Measurements from ENCODE around the gene SULT1A2.
"Not testable (repeated sequence)": the region's sequence is repeated elsewhere in the genome, so short reads cannot be mapped to it uniquely, and the experiment has no call there.

SULT1A2 gene

DNA sequence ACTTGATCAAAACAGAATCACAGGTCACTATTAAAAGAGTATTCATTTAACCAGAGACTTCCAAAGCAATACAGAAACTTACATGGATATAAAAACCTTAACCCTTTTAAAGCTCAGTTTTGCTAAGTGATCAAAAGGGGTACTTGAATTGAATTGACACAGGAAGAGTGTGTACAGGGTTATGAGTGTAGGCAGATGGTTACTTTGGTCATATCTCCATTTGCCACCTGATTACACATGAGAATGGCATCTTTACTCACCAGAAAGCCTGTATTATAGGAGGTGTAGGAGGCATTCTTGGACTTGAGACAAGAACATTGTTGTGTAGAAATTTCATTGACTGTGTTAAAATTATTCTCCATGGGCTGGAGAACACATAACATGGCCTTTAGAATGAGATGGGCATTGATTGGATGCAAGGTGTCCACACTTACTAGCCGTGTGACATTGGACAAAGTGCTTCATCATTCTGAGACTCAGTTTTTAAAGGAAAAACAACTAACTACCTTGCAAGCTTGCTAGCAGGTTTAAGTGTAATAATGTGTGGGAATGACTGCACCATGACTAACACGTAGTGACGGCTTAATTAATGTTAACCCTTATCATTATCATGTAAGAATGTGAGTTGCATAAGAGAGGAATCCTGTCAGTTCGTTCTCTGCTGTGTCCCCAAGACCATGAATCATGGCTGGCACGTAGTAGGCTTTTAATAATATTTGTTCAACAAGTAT lies 39.4 kb upstream of the SULT1A2 start:
- WGBS (ENCODE audit: extremely low coverage, insufficient coverage, insufficient read length): no CpG with 5 or more reads among the region's 5 CpGs

DNA sequence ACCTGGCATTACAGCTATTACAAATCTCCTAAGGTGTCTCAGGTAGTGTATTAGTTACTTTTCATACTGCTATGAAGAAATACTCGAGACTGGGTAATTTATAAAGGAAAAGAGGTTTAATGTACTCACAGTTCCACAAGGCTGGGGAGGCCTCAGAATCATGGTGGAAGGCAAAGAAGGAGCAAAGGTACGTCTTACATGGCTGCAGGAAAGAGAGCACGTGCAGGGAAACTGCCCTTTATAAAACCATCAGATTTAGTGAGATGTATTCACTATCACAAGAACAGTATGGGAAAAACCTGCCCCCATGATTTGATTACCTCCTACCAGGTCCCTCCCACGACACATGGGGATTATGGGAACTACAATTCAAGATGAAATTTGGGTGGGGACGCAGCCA lies 34.1 kb upstream of the SULT1A2 start:
- not testable (repeated sequence) for H3K36me3 ChIP-seq (ENCODE audit: control insufficient read depth in 1 of 2, insufficient read depth in 2 of 2, low read length in 2 of 2); H2AK5ac ChIP-seq (ENCODE audit: low read length); H4K8ac ChIP-seq (ENCODE audit: low read depth, low read length); H2BK120ac ChIP-seq (ENCODE audit: insufficient read depth, low read length, poor library complexity); DNase-seq; H2BK5ac ChIP-seq (ENCODE audit: low read depth, low read length, poor library complexity); H3K4me2 ChIP-seq (ENCODE audit: low read length); H3K79me1 ChIP-seq (ENCODE audit: low read length); H3K9ac ChIP-seq (ENCODE audit: low read length); H3K14ac ChIP-seq (ENCODE audit: low read length); H4K12ac ChIP-seq (ENCODE audit: low read depth, low read length); H2BK12ac ChIP-seq (ENCODE audit: low read length); H3K4me3 ChIP-seq (ENCODE audit: low read depth, low read length); H3K23ac ChIP-seq (ENCODE audit: low read length); H3K4ac ChIP-seq (ENCODE audit: low read depth, low read length); H3K27me3 ChIP-seq (ENCODE audit: insufficient read depth, low read length); H3K9me3 ChIP-seq (ENCODE audit: insufficient read depth, low read depth, low read length); H3K27ac ChIP-seq (ENCODE audit: low read depth, low read length); H2AFZ ChIP-seq (ENCODE audit: insufficient read depth, low read length, poor library complexity); H3K4me1 ChIP-seq (ENCODE audit: control insufficient read depth in 1 of 2, insufficient read depth in 2 of 2, low read length in 2 of 2); H3K79me2 ChIP-seq (ENCODE audit: control insufficient read depth, insufficient read depth, low read length, poor library complexity); H4K91ac ChIP-seq (ENCODE audit: low read depth, low read length); H3K18ac ChIP-seq (ENCODE audit: low read length)
- no CpG with 5 or more reads among the region's 5 CpGs for WGBS (ENCODE audit: extremely low coverage, insufficient coverage, insufficient read length)

More for the DNA sequence above, 39.4 kb upstream of the SULT1A2 start:
- H3K18ac ChIP-seq (ENCODE audit: low read length); H3K27ac ChIP-seq (ENCODE audit: low read depth, low read length); H3K79me1 ChIP-seq (ENCODE audit: low read length); H3K23ac ChIP-seq (ENCODE audit: low read length); H3K9me3 ChIP-seq (ENCODE audit: insufficient read depth, low read depth, low read length); H4K8ac ChIP-seq (ENCODE audit: low read depth, low read length); H2AK5ac ChIP-seq (ENCODE audit: low read length); H2BK12ac ChIP-seq (ENCODE audit: low read length); H2AFZ ChIP-seq (ENCODE audit: insufficient read depth, low read length, poor library complexity); H4K91ac ChIP-seq (ENCODE audit: low read depth, low read length); H3K79me2 ChIP-seq (ENCODE audit: control insufficient read depth, insufficient read depth, low read length, poor library complexity); H3K4ac ChIP-seq (ENCODE audit: low read depth, low read length); H3K9ac ChIP-seq (ENCODE audit: low read length); H3K27me3 ChIP-seq (ENCODE audit: insufficient read depth, low read length); H3K14ac ChIP-seq (ENCODE audit: low read length); H3K4me3 ChIP-seq (ENCODE audit: low read depth, low read length); H3K4me2 ChIP-seq (ENCODE audit: low read length); H2BK5ac ChIP-seq (ENCODE audit: low read depth, low read length, poor library complexity); H3K36me3 ChIP-seq (ENCODE audit: control insufficient read depth in 1 of 2, insufficient read depth in 2 of 2, low read length in 2 of 2); H2BK120ac ChIP-seq (ENCODE audit: insufficient read depth, low read length, poor library complexity); H4K12ac ChIP-seq (ENCODE audit: low read depth, low read length); H3K4me1 ChIP-seq (ENCODE audit: control insufficient read depth in 1 of 2, insufficient read depth in 2 of 2, low read length in 2 of 2): not testable (repeated sequence)
- peak; percentile 27 to 78 for DNase-seq

DNA sequence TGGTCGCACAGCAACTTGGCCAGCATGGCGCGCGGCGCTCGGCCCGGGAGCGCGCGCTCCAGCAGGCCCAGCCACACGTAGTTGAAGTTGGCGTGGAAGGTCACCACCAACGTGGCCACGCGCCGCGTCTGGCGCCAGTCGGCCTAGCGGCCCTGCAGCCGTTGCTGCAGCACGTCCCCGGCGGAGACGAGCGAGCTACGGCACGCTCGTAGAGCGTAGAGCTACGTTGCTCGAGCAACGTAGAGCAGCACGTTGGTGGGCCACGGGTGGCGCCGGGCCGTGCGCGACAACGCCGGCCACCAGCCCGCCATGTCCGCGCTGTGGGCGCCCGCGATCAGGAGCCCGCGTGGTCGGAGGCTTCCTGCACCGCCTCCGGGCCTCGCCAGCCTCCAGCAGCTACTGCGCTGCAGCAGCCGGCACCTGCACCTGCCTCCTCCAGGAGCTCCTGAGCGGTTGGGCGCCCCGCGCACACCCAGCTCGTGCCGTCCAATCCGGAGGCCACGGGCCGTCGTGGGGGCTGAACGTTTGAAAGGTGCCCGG lies 26.4 kb upstream of the SULT1A2 start:
- no peaks in the 10 kb centered on the region for H3K79me2 ChIP-seq (ENCODE audit: control insufficient read depth, insufficient read depth, low read length, poor library complexity)
- no peak overlapping the region for H2BK12ac ChIP-seq (ENCODE audit: low read length)
- peak in 1 of 2 donors; percentile 20 for DNase-seq
- H3K4me3 ChIP-seq (ENCODE audit: low read depth, low read length): no peak overlapping the region
- H3K4me1 ChIP-seq (ENCODE audit: control insufficient read depth in 1 of 2, insufficient read depth in 2 of 2, low read length in 2 of 2): no peaks in the 10 kb centered on the region
- H4K8ac ChIP-seq (ENCODE audit: low read depth, low read length): no peak overlapping the region
- no peak overlapping the region for H3K27ac ChIP-seq (ENCODE audit: low read depth, low read length)
- no peak overlapping the region for H4K91ac ChIP-seq (ENCODE audit: low read depth, low read length)
- H3K14ac ChIP-seq (ENCODE audit: low read length): no peak overlapping the region
- no peak overlapping the region for H2AK5ac ChIP-seq (ENCODE audit: low read length)
- H2BK5ac ChIP-seq (ENCODE audit: low read depth, low read length, poor library complexity): no peak overlapping the region
- no peak overlapping the region for H2BK120ac ChIP-seq (ENCODE audit: insufficient read depth, low read length, poor library complexity)
- H2AFZ ChIP-seq (ENCODE audit: insufficient read depth, low read length, poor library complexity): no peak overlapping the region
- H3K23ac ChIP-seq (ENCODE audit: low read length): no peak overlapping the region
- no peak overlapping the region for H3K18ac ChIP-seq (ENCODE audit: low read length)
- H3K4ac ChIP-seq (ENCODE audit: low read depth, low read length): no peak overlapping the region
- H4K12ac ChIP-seq (ENCODE audit: low read depth, low read length): no peak overlapping the region
- no peaks in the 10 kb centered on the region for H3K9me3 ChIP-seq (ENCODE audit: insufficient read depth, low read depth, low read length)
- no peak overlapping the region for H3K4me2 ChIP-seq (ENCODE audit: low read length)
- no CpG with 5 or more reads among the region's 68 CpGs for WGBS (ENCODE audit: extremely low coverage, insufficient coverage, insufficient read length)
- H3K36me3 ChIP-seq (ENCODE audit: control insufficient read depth in 1 of 2, insufficient read depth in 2 of 2, low read length in 2 of 2): no peaks in the 10 kb centered on the region
- no peaks in the 10 kb centered on the region for H3K79me1 ChIP-seq (ENCODE audit: low read length)
- no peaks in the 10 kb centered on the region for H3K27me3 ChIP-seq (ENCODE audit: insufficient read depth, low read length)
- no peak overlapping the region for H3K9ac ChIP-seq (ENCODE audit: low read length)

DNA sequence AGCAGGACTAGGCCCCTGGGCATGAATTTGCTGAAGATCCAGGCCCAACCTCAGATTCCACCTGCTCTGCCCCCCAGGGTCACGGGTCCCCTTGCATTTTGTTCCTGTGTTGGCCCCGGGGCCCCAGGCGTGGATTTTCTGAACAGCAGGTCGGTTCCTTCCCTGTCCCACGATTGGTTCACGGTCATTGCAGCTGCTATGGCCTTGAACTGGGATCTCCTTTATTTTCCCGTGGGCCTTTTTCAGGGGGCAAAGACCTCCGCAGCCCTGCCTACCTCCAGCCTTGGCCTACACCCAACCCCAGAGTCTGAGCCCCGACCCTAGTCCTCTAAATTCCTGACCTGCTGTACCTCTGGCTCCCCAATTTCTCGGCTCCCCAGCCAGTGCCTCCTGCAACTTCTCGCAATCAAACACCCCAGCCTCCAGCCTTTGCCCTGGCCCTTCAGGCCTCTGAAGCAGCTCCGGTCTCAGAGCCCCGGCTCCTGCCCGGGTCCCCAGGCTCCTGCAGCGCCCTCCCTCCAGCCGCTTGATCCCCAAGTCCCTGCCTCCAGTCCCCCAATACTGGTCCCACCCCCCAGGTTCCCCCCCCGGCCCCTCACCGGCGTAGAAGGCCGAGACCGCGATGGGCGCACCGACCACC lies 25.8 kb upstream of the SULT1A2 start:
- not testable (repeated sequence) for H3K23ac ChIP-seq (ENCODE audit: low read length); H3K14ac ChIP-seq (ENCODE audit: low read length); H3K4me1 ChIP-seq (ENCODE audit: control insufficient read depth in 1 of 2, insufficient read depth in 2 of 2, low read length in 2 of 2); H2AK5ac ChIP-seq (ENCODE audit: low read length); H2BK5ac ChIP-seq (ENCODE audit: low read depth, low read length, poor library complexity); H3K79me2 ChIP-seq (ENCODE audit: control insufficient read depth, insufficient read depth, low read length, poor library complexity); H2AFZ ChIP-seq (ENCODE audit: insufficient read depth, low read length, poor library complexity); H3K4ac ChIP-seq (ENCODE audit: low read depth, low read length); H3K79me1 ChIP-seq (ENCODE audit: low read length); H3K36me3 ChIP-seq (ENCODE audit: control insufficient read depth in 1 of 2, insufficient read depth in 2 of 2, low read length in 2 of 2); H4K91ac ChIP-seq (ENCODE audit: low read depth, low read length); H3K18ac ChIP-seq (ENCODE audit: low read length); H4K12ac ChIP-seq (ENCODE audit: low read depth, low read length); H4K8ac ChIP-seq (ENCODE audit: low read depth, low read length); H3K4me3 ChIP-seq (ENCODE audit: low read depth, low read length); DNase-seq; H2BK12ac ChIP-seq (ENCODE audit: low read length); H3K9ac ChIP-seq (ENCODE audit: low read length); H3K4me2 ChIP-seq (ENCODE audit: low read length); H2BK120ac ChIP-seq (ENCODE audit: insufficient read depth, low read length, poor library complexity); H3K9me3 ChIP-seq (ENCODE audit: insufficient read depth, low read depth, low read length); H3K27me3 ChIP-seq (ENCODE audit: insufficient read depth, low read length); H3K27ac ChIP-seq (ENCODE audit: low read depth, low read length)
- no CpG with 5 or more reads among the region's 24 CpGs for WGBS (ENCODE audit: extremely low coverage, insufficient coverage, insufficient read length)
